DMS79 (cell line): ENCODE results near the gene CDK2AP2.
"Not testable (repeated sequence)": the region's sequence is repeated elsewhere in the genome, so short reads cannot be mapped to it uniquely, and the experiment has no call there.

Experiments
- DNase-seq: peaks from one replicate; lab custom pipeline; 2025; lab: John Stamatoyannopoulos, UW

CDK2AP2 gene

GRCh38 chr11:67523556-67524479 lies 15.9 kb upstream of the CDK2AP2 start:
- no peak for DNase-seq

GRCh38 chr11:67522844-67523555 lies 15.0 kb upstream of the CDK2AP2 start, which contains the start of gene CABP2:
Gene CABP2 (minus strand): TSS chr11:67523446. CDS start chr11:67523326, 120 bp downstream.
- DNase-seq = no peak

- no peak for DNase-seq
These were observed 14.4 kb upstream of the CDK2AP2 start for GRCh38 chr11:67522338-67522737.

DNA sequence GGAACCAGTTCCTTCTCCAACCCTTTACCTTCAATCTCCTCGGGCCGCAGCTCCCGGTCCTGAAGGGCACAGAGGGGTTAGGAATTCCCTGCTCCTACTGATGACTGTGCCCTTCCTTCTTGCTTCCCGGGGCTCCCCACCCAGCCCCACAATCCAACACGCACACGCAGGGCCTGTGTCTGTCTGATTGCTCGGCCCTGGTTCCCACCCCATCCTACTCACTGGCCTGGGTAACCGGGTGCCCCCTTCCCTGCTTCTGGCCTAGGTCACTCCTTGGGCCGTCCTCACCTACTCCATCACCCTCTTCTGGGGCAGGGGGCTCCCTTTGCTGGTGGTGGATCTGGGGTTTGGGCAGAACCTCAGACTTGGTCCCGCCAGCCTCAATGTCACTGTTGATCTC lies 14.0 kb upstream of the CDK2AP2 start:
- no peak for DNase-seq

- DNase-seq = no peak
These were observed 13.2 kb upstream of the CDK2AP2 start for GRCh38 chr11:67520856-67521824.

- no peak for DNase-seq
These were observed 11.8 kb upstream of the CDK2AP2 start for GRCh38 chr11:67519726-67520125.

GRCh38 chr11:67517784-67518552 lies 10.0 kb upstream of the CDK2AP2 start:
- no peak for DNase-seq

DNA sequence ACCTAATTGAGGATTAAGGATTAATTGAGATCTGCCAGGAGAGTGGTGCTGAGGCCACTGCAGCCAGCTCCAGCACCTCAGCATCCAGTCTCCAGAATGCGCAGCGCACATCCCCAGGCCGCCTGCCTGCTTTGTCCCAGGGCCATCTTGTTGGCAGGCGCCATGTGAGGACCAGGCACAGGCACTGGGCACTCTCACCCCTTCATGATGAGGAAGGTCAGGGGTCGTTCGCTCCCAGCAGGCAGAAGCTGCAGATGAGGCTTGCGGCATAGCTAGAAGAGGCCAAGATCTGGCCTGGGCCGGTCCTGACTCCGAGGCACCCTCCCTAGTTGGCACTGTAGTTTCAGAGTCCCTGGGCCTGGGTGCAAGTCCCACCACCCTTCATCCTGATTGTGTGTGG lies 8.8 kb upstream of the CDK2AP2 start:
- DNase-seq = no peak

DNA sequence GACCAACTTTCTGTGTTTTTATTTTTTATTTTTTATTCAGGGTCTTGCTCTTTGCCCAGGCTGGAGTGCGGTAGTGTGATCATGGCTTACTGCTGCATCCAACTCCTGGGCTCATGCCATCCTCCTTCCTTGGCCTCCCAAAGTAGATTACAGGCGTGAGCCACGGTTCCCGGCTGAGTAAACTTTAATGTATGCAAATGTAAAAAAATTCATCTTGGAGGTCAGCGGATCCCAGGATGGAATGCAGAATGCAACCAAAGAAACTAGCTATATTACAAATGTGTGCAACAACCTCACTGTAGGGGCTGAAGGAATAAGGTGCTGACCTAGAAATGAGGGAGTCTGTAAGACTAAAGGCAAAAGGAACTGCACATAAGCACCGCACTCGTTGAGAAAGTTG lies 6.2 kb upstream of the CDK2AP2 start:
- no peak for DNase-seq

DNA sequence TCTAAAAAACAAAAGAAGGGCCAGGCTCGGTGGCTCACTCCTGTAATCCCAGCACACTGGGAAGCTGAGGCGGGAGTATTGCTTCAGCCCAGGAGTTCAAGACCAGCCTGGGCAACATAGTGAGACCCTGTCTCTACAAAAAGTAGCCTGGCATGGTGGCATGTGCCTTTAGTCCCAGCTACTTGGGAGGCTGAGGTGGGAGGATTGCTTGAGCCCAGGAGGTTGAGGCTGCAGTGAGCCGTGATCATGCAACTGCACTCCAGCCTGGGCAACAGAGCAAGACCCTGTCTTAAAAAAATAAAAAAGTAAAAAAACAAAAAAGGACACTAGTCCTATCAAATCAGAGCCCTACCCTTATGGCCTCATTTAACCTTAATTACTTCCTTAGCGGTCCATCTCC lies 3.6 kb upstream of the CDK2AP2 start:
- not testable (repeated sequence) for DNase-seq

DNA sequence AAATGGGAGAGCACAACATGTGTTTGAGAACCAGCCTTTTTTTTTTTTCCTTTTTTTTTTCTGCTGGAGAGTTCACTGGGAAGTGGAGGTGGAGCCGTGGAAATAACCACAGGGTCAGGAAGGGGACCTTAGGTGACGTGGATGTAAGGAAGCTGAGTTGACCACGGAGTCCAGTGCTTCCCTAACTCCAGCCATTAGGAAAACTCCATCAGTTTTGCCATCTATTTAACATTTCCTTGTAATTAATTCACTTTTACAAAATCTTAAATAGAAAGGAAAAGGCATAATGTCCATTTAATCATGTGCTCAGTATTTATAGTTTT lies 2.0 kb upstream of the CDK2AP2 start:
- DNase-seq = no peak

DNA sequence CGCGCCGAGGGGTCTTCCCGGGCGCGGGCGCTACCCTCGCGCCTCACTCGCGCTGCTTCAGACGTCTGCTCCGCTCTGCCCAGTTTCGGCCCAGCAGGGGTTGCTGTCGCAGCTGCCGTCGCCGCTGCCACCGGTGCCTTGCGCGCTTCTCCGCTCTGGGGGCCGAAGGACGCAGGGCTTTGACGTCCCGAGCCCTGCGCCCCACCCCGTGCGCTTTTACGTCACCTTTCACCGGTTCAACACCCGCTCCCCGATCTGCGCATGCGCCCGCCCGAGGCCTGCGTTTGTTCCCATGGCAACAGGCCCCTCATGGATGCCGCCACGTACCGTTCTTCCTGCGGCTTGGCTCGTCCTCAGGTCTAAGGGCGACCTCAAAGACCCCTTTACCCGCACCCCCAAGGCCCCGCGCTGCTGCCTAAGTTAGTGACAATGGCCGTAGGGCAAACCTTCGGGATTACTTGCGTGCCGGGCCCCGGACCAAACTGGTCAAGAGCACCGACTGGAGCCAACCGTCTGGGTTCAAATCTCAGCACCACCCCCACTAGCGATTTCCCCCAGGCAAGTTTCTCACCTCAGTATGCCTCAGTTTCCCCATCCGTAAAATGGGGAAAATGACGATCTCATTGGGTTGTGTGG lies 642 bp upstream of the CDK2AP2 start:
- peak; percentile 91 for DNase-seq

GRCh38 chr11:67507242-67507863 lies 609 bp downstream of the CDK2AP2 start:
- no peak for DNase-seq

DNA sequence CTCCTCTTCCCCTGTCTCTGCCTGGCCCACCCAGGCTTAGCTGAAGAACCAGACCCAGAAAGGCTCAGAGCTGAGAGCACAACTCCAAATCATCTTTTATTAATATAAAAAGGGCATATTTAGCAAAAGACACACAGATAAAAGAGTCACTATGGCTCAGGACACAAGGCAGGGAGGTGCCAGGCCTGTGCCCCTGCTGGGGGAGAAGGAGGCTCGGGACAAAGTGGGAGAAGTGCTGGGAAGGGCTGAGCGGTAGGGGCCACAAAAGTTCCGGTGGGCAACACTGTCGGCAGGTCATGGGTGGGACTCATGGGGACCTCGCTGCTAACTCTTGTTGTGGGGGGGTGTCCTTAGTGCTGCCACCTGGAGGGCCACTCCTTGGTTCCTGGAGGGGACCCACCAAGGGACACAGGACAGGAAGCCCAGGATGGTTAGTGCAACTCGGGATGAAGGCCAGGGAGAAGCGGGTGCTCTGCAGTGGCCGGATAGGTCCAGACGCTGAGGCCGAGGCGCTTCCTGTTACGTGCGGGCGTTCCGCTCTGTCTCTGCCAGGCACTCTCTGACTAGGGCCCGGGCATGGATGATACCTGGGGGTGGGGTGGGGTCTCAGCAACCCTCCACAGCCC lies 1.4 kb downstream of the CDK2AP2 start:
- DNase-seq = no peak

GRCh38 chr11:67505605-67506396 lies 2.2 kb downstream of the CDK2AP2 start:
- DNase-seq = peak; percentile 82

DNA sequence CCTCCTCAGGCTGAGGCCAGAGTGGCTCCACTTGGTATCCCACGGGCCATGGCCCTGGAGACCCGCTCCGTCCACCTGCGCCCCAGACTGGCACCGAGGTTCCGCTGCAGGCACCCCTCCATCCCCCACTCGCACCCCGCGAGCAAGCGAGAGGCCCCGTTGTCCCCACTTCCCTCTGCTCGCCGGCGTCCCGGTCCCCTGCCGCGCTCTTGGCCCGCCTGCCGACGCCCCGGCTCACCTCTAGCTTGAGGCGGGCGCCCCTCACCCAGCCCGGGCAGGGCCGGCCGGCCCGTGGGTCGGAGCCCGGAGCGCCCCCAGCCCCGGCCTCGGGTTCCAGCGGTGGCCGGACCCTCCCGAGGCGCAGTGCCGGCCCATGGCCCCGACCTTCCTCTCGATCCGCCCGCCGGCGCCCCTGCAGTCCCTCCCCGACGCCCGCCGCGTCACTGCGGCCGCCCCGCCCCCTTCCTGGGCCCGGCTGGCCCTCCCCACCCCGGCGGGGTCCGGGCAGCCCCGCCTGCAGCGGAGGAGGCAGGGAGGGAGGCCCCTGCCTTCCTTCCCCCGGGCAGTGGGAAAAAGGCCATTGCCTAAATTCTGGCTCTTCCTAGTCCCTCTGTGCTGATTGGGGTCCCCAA lies 2.9 kb downstream of the CDK2AP2 start, which contains the start of gene PITPNM1:
Gene PITPNM1 (minus strand): TSS at position 414 of the 632 bp plus-strand sequence. CDS start 1,183 bp downstream, outside the sequence.
- no peak for DNase-seq

DNA sequence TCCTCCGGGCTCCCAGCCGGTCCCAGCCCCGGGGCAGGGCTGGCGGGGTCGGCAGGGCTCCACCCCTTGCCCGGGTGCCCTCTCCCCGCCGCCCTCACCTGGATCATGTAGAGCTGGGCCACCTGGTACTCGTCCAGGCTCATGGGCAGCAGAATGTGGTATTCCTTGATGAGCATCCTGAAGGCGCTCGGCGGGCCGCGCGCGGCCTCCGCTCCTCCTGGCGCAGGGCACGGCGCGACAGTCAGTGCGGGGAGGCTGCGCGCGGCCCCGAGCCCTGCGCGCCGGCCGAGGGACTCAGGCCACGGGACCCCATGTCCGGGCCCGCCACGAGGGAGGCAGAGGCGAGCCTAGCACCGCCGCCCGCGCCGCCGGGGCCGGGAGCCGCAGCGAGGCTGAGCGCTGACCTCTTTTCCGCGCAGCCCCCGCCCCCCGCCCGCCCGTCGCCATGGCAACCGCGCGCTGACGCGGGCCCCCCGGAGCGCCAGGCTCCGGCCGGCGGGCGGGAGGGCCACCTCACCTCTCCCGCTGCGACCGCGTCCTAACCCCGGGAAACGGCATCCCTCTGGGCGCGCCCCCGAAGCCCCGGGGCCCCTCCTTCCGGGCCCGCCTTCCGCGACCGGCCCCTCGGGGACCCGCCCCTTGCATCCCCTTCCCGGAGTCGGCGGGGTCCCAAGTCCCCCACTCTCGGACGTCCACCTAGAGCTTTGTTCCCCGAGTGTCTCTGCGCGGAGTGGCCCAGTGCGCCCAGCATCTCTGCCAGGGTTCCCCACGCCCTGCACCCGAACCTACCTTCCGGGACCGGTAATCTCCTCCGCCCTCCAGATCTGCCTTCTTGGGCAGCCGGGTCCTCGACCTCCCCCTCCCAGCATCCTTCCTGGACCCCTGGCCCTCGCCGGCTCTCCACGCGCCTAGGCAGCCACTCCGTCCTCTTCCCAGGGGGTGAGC lies 3.7 kb downstream of the CDK2AP2 start:
- peak; percentile 2 for DNase-seq
